H9 (cell line): ENCODE data around the gene PP2D1. TPM values are rescaled to one million over a fixed set of nuclear protein-coding genes. Genes with fewer than 3 reads are reported as not detected.

Source experiments
- DNase-seq: peaks from one replicate; pipeline ENCODE4 v3.0.0-alpha.2; 2017
- H2AFZ ChIP-seq: one replicate; pipeline ENCODE4 v1.6.1; 2013; ENCODE audit warnings: mild to moderate bottlenecking, low read length, control low read depth, moderate library complexity
- H2AK5ac ChIP-seq: 2 replicates; pipeline ENCODE4 v1.6.1; 2013; ENCODE audit warnings: low read length, control low read depth, mixed read lengths; ENCODE audit not compliant: insufficient read length
- H2BK120ac ChIP-seq: one replicate; pipeline ENCODE4 v1.6.1; 2013; ENCODE audit warnings: low read depth, mild to moderate bottlenecking, low read length, control low read depth, inconsistent platforms; ENCODE audit not compliant: poor library complexity, severe bottlenecking
- H2BK12ac ChIP-seq: 2 replicates; pipeline ENCODE4 v1.6.1; 2013; ENCODE audit warnings: low read length, control low read depth, mixed read lengths, low read depth; ENCODE audit not compliant: insufficient read length
- H2BK15ac ChIP-seq: 2 replicates; pipeline ENCODE4 v1.6.1; 2013; ENCODE audit warnings: low read depth, low read length, control low read depth
- H2BK20ac ChIP-seq: one replicate; pipeline ENCODE4 v1.6.1; 2013; ENCODE audit warnings: low read depth, mild to moderate bottlenecking, low read length, control low read depth, inconsistent platforms; ENCODE audit not compliant: poor library complexity, severe bottlenecking
- H2BK5ac ChIP-seq: 2 replicates; pipeline ENCODE4 v1.6.1; 2013; ENCODE audit warnings: low read length, control low read depth, mixed read lengths; ENCODE audit not compliant: insufficient read length
- H3K14ac ChIP-seq: 2 replicates; pipeline ENCODE4 v1.6.1; 2013; ENCODE audit warnings: low read length, control low read depth; ENCODE audit not compliant: insufficient read depth
- H3K18ac ChIP-seq: 2 replicates; pipeline ENCODE4 v1.6.1; 2013; ENCODE audit warnings: low read depth, mild to moderate bottlenecking, mixed read lengths, low read length, control low read depth; ENCODE audit not compliant: insufficient read length
- H3K23ac ChIP-seq: 2 replicates; pipeline ENCODE4 v1.6.1; 2013; ENCODE audit warnings: low read length, control low read depth, mixed read lengths, low read depth; ENCODE audit not compliant: insufficient read length
- H3K23me2 ChIP-seq: 2 replicates; pipeline ENCODE4 v1.6.1; 2013; ENCODE audit warnings: low read depth, mild to moderate bottlenecking, mixed read lengths, low read length, control low read depth; ENCODE audit not compliant: insufficient read length, poor library complexity, severe bottlenecking
- H3K27ac ChIP-seq: 2 replicates; pipeline ENCODE4 v1.5.1; 2013; ENCODE audit warnings: low read length, control low read depth, mixed read lengths, low read depth; ENCODE audit not compliant: insufficient read length
- H3K27me3 ChIP-seq: 2 replicates; pipeline ENCODE4 v1.6.1; 2013; ENCODE audit warnings: low read length, control low read depth, inconsistent platforms; ENCODE audit not compliant: insufficient read depth
- H3K4ac ChIP-seq: 2 replicates; pipeline ENCODE4 v1.6.1; 2013; ENCODE audit warnings: low read depth, mild to moderate bottlenecking, control low read depth, inconsistent platforms, low read length, moderate library complexity
- H3K4me1 ChIP-seq: 2 replicates; pipeline ENCODE4 v1.6.1; 2013; ENCODE audit warnings: low read length, control low read depth, inconsistent platforms; ENCODE audit not compliant: insufficient read depth
- H3K4me2 ChIP-seq: 2 replicates; pipeline ENCODE4 v1.6.1; 2013; ENCODE audit warnings: low read length, control low read depth, mixed read lengths; ENCODE audit not compliant: insufficient read length, insufficient read depth
- H3K56ac ChIP-seq: 2 replicates; pipeline ENCODE4 v1.6.1; 2013; ENCODE audit warnings: low read depth, mild to moderate bottlenecking, mixed read lengths, low read length, control low read depth; ENCODE audit not compliant: insufficient read length
- H3K79me1 ChIP-seq: 2 replicates; pipeline ENCODE4 v1.6.1; 2013; ENCODE audit warnings: low read depth, mild to moderate bottlenecking, moderate library complexity, low read length, control low read depth, inconsistent platforms; ENCODE audit not compliant: insufficient read depth, poor library complexity, severe bottlenecking
- H3K79me2 ChIP-seq: 2 replicates; pipeline ENCODE4 v1.6.1; 2013; ENCODE audit warnings: low read length, control low read depth, inconsistent platforms; ENCODE audit not compliant: insufficient read depth
- H3K9ac ChIP-seq: 2 replicates; pipeline ENCODE4 v1.6.1; 2013; ENCODE audit warnings: low read length, control low read depth, mixed read lengths; ENCODE audit not compliant: insufficient read length; ENCODE audit errors: extremely low read depth
- H3K9me3 ChIP-seq: one replicate; pipeline ENCODE4 v1.6.1; 2013; ENCODE audit warnings: low read depth, low read length, inconsistent platforms; ENCODE audit not compliant: control insufficient read depth
- H3T11ph ChIP-seq: one replicate; pipeline ENCODE4 v1.6.1; 2013; ENCODE audit warnings: mild to moderate bottlenecking, low read length, control low read depth, inconsistent platforms
- H4K20me1 ChIP-seq: one replicate; pipeline ENCODE4 v1.6.1; 2013; ENCODE audit not compliant: control insufficient read depth, insufficient read length, insufficient read depth
- H4K5ac ChIP-seq: 2 replicates; pipeline ENCODE4 v1.6.1; 2013; ENCODE audit warnings: low read depth, mild to moderate bottlenecking, mixed read lengths, low read length, control low read depth; ENCODE audit not compliant: insufficient read length
- H4K8ac ChIP-seq: replicated peaks from 2 replicates; pipeline ENCODE4 v1.6.1; 2013; ENCODE audit warnings: low read length, control low read depth, mixed read lengths, low read depth; ENCODE audit not compliant: insufficient read length
- H4K91ac ChIP-seq: 2 replicates; pipeline ENCODE4 v1.6.1; 2013; ENCODE audit warnings: low read depth, mild to moderate bottlenecking, moderate library complexity, mixed read lengths, low read length, control low read depth; ENCODE audit not compliant: insufficient read length
- H3K27ac Mint-ChIP-seq, 3 experiments: 2 replicates in 2 of 3; 3 replicates in 1 of 3; pipeline ENCODE4 v1.8.0; 2020 to 2021; ENCODE audit warnings: mixed read lengths in 3 of 3, mild to moderate bottlenecking in 1 of 3, moderate library complexity in 1 of 3
- H3K27me3 Mint-ChIP-seq: 2 replicates; pipeline ENCODE4 v1.8.0; 2021; ENCODE audit warnings: low read depth, mild to moderate bottlenecking, moderate library complexity, mixed read lengths
- H3K36me3 Mint-ChIP-seq, 3 experiments: 2 replicates in 2 of 3; 3 replicates in 1 of 3; pipeline ENCODE4 v1.8.0; 2020 to 2021; ENCODE audit warnings: low read depth in 3 of 3, mixed read lengths in 3 of 3; ENCODE audit not compliant: insufficient read depth in 1 of 3
- H3K4me1 Mint-ChIP-seq, 2 experiments: 2 replicates each; pipeline ENCODE4 v1.8.0; 2020; ENCODE audit warnings: mixed read lengths in 2 of 2
- H3K4me3 Mint-ChIP-seq, 2 experiments: 2 replicates in 1 of 2; 3 replicates in 1 of 2; pipeline ENCODE4 v1.8.0; 2020 to 2021; ENCODE audit warnings: mild to moderate bottlenecking in 2 of 2, mixed read lengths in 2 of 2, moderate library complexity in 1 of 2
- H3K9me3 Mint-ChIP-seq, 2 experiments: 2 replicates in 1 of 2; 3 replicates in 1 of 2; pipeline ENCODE4 v1.8.0; 2020; ENCODE audit warnings: mild to moderate bottlenecking in 2 of 2, mixed read lengths in 2 of 2, moderate library complexity in 1 of 2
- WGBS: extraction: QIAGEN DNeasy Blood & Tissue Kit; methylation state at CpG from one replicate; pipeline ENCODE4 v1.1.7; 2013; ENCODE audit warnings: missing lambda C conversion rate, low lambda C conversion rate, mixed read lengths; ENCODE audit not compliant: insufficient read length; ENCODE audit errors: extremely low coverage; 5-methylcytosine and 5-hydroxymethylcytosine counted together
- total RNA-seq: library from RNA; stranded (reverse); gene quantifications from 2 replicates; pipeline ENCODE4 v1.2.1, GENCODE V29; 2021
- TF ChIP-seq, protein P1 (sequence below): fragments of 200-600 bp; sonication (generic); conservative IDR thresholded peaks from 3 replicates; pipeline ENCODE4 v1.8.0; 2021; ENCODE audit warnings: antibody characterized with exemption, mild to moderate bottlenecking

PP2D1 gene
- total RNA-seq, 1 experiment from 2014 or later: not detected

DNA sequence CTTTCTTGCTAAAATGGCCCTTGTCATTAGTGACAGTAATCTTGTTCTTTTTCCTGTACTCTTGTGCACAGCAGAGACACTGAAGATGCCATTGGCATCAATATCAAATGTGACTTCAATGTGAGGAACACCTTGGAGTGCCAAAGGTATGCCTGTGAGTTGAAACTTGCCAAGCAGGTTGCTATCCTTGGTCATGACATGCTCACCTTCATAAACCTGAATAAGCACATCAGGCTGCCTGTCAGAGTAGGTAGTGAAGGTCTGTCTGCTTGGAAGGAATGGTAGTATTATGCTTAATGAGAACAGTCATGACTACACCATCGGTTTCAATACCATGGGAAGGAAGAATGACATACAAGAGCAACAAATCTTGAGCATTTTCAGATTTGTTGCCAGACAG, 71.4 kb downstream of the PP2D1 start:
- Histone ChIP-seq H2AK5ac (no peak overlapping the region), H3K9me3 (no peaks in the 10 kb centered on the region), H3K9ac (no peak overlapping the region), H4K8ac (no peak overlapping the region), H3K27ac (no peak overlapping the region), H3T11ph (no peak overlapping the region), H4K20me1 (no peaks in the 10 kb centered on the region), H3K56ac (no peak overlapping the region), H2BK20ac (no peak overlapping the region), H3K4me2 (no peak overlapping the region), H3K23ac (no peak overlapping the region), H3K23me2 (no peaks in the 10 kb centered on the region), H3K4ac (no peak overlapping the region), H4K5ac (no peak overlapping the region), H3K18ac (no peak overlapping the region), H2BK5ac (no peak overlapping the region), H2AFZ (no peak overlapping the region), H3K79me1 (no peaks in the 10 kb centered on the region), H2BK15ac (no peak overlapping the region), H3K79me2 (no peaks in the 10 kb centered on the region), H3K27me3 (no peaks in the 10 kb centered on the region), H3K14ac (no peak overlapping the region), H2BK120ac (no peak overlapping the region), H3K4me1 (no peaks in the 10 kb centered on the region), H2BK12ac (no peak overlapping the region), H4K91ac (no peak overlapping the region)
- H3K9me3 Mint-ChIP-seq: peaks cover 5 to 14% of the 10 kb centered on the region in 2 experiments; a peak in 4 of 5 replicates
- TF ChIP-seq, protein P1, sequence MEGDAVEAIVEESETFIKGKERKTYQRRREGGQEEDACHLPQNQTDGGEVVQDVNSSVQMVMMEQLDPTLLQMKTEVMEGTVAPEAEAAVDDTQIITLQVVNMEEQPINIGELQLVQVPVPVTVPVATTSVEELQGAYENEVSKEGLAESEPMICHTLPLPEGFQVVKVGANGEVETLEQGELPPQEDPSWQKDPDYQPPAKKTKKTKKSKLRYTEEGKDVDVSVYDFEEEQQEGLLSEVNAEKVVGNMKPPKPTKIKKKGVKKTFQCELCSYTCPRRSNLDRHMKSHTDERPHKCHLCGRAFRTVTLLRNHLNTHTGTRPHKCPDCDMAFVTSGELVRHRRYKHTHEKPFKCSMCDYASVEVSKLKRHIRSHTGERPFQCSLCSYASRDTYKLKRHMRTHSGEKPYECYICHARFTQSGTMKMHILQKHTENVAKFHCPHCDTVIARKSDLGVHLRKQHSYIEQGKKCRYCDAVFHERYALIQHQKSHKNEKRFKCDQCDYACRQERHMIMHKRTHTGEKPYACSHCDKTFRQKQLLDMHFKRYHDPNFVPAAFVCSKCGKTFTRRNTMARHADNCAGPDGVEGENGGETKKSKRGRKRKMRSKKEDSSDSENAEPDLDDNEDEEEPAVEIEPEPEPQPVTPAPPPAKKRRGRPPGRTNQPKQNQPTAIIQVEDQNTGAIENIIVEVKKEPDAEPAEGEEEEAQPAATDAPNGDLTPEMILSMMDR: no peak
- DNase-seq: no peak
- H3K27me3 Mint-ChIP-seq: peaks cover 3% of the 10 kb centered on the region; the same call in 1 of the 2 replicates
- no peak overlapping the region for H3K4me3 Mint-ChIP-seq
- H3K4me1 Mint-ChIP-seq: peaks cover 2 to 6% of the 10 kb centered on the region in 2 experiments; a peak in 3 of 4 replicates
- WGBS: no CpG with 5 or more reads among the region's 1 CpG
- H3K36me3 Mint-ChIP-seq: peaks cover 0 to 10% (median 0%) of the 10 kb centered on the region in 3 experiments; a peak in 4 of 7 replicates
- H3K27ac Mint-ChIP-seq: no peak overlapping the region
